Adrenal gland (tissue), 12 donors: ENCODE data around the gene VNN1. TPM values are rescaled to one million over a fixed set of nuclear protein-coding genes. Genes with fewer than 3 reads are reported as not detected.

Experiments used
- DNase-seq, 7 donors: peaks; one replicate each; pipeline ENCODE4 v3.0.0-alpha.2; 2019 to 2020
- H3K27ac ChIP-seq, 5 donors: fragments of 200-600 bp; sonication (generic) in 4 of 5; 1 replicate in 3 of 5; 2 replicates in 2 of 5; pipeline versions ENCODE4 v1.5.1 to v1.8.0; 2016 to 2020; ENCODE audit warnings: mild to moderate bottlenecking in 1 of 5
- H3K27me3 ChIP-seq: fragments of 200-600 bp; 2 replicates; pipeline ENCODE4 v1.8.0; 2021
- H3K36me3 ChIP-seq, 2 donors: fragments of 200-600 bp; replicated peaks in 1 of 2; 1 replicate in 1 of 2; 2 replicates in 1 of 2; pipeline versions ENCODE4 v1.5.1 to v1.8.0; 2018 to 2022
- H3K4me1 ChIP-seq, 2 donors: fragments of 200-600 bp; replicated peaks in 1 of 2; 1 replicate in 1 of 2; 2 replicates in 1 of 2; pipeline versions ENCODE4 v1.5.1 to v1.8.0; 2018 to 2021
- H3K4me3 ChIP-seq, 4 donors: fragments of 200-600 bp; sonication (generic) in 3 of 4; one replicate each; pipeline ENCODE4 v1.5.1; 2016 to 2018
- H3K9me3 ChIP-seq, 3 donors: fragments of 200-600 bp; sonication (generic) in 1 of 3; replicated peaks in 1 of 3; 1 replicate in 2 of 3; 2 replicates in 1 of 3; pipeline versions ENCODE4 v1.5.1 to v1.8.0; 2016 to 2021
- CTCF ChIP-seq, 6 experiments: fragments of 450-650 bp in 4 of 6; fragments of 200-600 bp in 2 of 6; sonication (generic) in 1 of 6; IDR thresholded peaks; 1 replicate in 5 of 6; 2 replicates in 1 of 6; pipeline versions ENCODE4 v1.5.1 to v1.8.0; 2016 to 2021; ENCODE audit warnings: antibody characterized with exemption in 6 of 6, mild to moderate bottlenecking in 2 of 6, moderate library complexity in 1 of 6
- POLR2A ChIP-seq, 2 donors: fragments of 450-650 bp; IDR thresholded peaks; one replicate each; pipeline ENCODE4 v1.6.1; 2017; ENCODE audit warnings: antibody characterized with exemption in 2 of 2, mild to moderate bottlenecking in 2 of 2, moderate library complexity in 1 of 2
- WGBS, 4 donors: extraction: QIAGEN DNeasy Blood & Tissue Kit in 2 of 4; methylation state at CpG; one replicate each; pipeline versions ENCODE4 v1.1.5 to v1.1.7; 2013 to 2017; 5-methylcytosine and 5-hydroxymethylcytosine counted together
- intact Hi-C, 2 donors: fragments of 100-400 bp; cut with DNase I; formaldehyde crosslinking; loops; one replicate each; pipeline versions ENCODE4 v1.14.1 to v1.15.0; 2022 to 2023
- polyA plus RNA-seq, 3 donors: library from polyadenylated mRNA; stranded (reverse); fragments of 200-250 nt in 2 of 3; fragments of 350-450 nt in 1 of 3; fragmentation: Illumina TruSeq in 1 of 3; extraction: RNeasy Lipid Tissue Mini Kit (QIAGEN cat#74804) in 1 of 3; gene quantifications; one replicate each; pipeline ENCODE4 v1.2.3, GENCODE V29; 2013 to 2014
- total RNA-seq, 9 donors: library from RNA; depleted of rRNA in 4 of 9; stranded (reverse); fragments of >200 nt in 4 of 9; fragments of 120-200 nt in 1 of 9; fragmentation: NEBNext Ultra II Directional in 1 of 9; extraction: Animal tissue kit (Norgen Biotek cat#: 25700) in 1 of 9; gene quantifications; one replicate each; pipeline versions ENCODE4 v1.1.0 to v1.2.4, GENCODE V29; 2013 to 2023
- donor health status: healthy with polysubstance abuse.
- donor health status: Bipolar disorder and iron deficiency.
- donor health status: DM: yes; HTN: yes; CAD: no.
- donor health status: DM: no; HTN: no; CAD: no.
- donor health status: DM: no; HTN: no; CAD: no.
- donor health status: DM: yes; HTN: yes; CAD: no.

The VNN1 gene
- total and polyA plus RNA-seq, 12 donors = 0.18 to 3.9 (median 1.4) TPM

- Histone ChIP-seq H3K4me3 (no peak overlapping the region), H3K27me3 (no peaks in the 10 kb centered on the region), H3K27ac (no peak overlapping the region), H3K9me3 (no peaks in the 10 kb centered on the region), H3K36me3 (no peaks in the 10 kb centered on the region), H3K4me1 (no peaks in the 10 kb centered on the region)
- 70 to 83% (median 81%) methylated on average over 1 of the region's 1 CpG for WGBS, 4 donors
- no peak for DNase-seq
- intact Hi-C loops = loop anchor here in 1 of 2 donors (10.0 kb wide), 1 partner anchor 139 kb away; no protein-coding TSS in a partner anchor
- TF ChIP-seq POLR2A (IDR thresholded peaks at IDR 0.05) (no peak), CTCF (IDR thresholded peaks at IDR 0.05) (no peak)
Measured at GRCh38 chr6:132663661-132664060, 50.2 kb downstream of the VNN1 start.

- Histone ChIP-seq H3K27me3 (no peaks in the 10 kb centered on the region), H3K4me1 (no peaks in the 10 kb centered on the region), H3K4me3 (no peak overlapping the region), H3K9me3 (no peaks in the 10 kb centered on the region), H3K36me3 (no peaks in the 10 kb centered on the region), H3K27ac (no peak overlapping the region)
- DNase-seq = no peak
- TF ChIP-seq CTCF (IDR thresholded peaks at IDR 0.05) = no peak
- TF ChIP-seq POLR2A (IDR thresholded peaks at IDR 0.05) = no peak
- intact Hi-C loops = loop anchor here in 1 of 2 donors (10.0 kb wide), 1 partner anchor 137 kb away; no protein-coding TSS in a partner anchor
- WGBS, 4 donors = 83 to 85% (median 84%) methylated on average over 4 of the region's 4 CpGs
Measured at GRCh38 chr6:132661906-132662305, 51.9 kb downstream of the VNN1 start.

- Histone ChIP-seq H3K4me1 (no peaks in the 10 kb centered on the region), H3K36me3 (no peaks in the 10 kb centered on the region), H3K27me3 (no peaks in the 10 kb centered on the region), H3K9me3 (no peaks in the 10 kb centered on the region), H3K4me3 (no peak within 1 kb of the TSS), H3K27ac (no peak within 1 kb of the TSS)
- no peak for DNase-seq
- 62 to 91% (median 78%) methylated on average over 3 of the region's 3 CpGs for WGBS, 4 donors
- no peak for TF ChIP-seq CTCF (IDR thresholded peaks at IDR 0.05)
- TF ChIP-seq POLR2A (IDR thresholded peaks at IDR 0.05) = no peak
- intact Hi-C loops = no loop called here
Measured at GRCh38 chr6:132659082-132659481, 54.8 kb downstream of the VNN1 start, which contains the start of gene TAAR1. TSS of gene TAAR1 (minus strand) at chr6:132659182. CDS start at chr6:132646003, 13,179 bp downstream.

- no peak for DNase-seq
- WGBS, 4 donors = 77 to 88% (median 78%) methylated on average over 3 of the region's 3 CpGs
- TF ChIP-seq CTCF (IDR thresholded peaks at IDR 0.05) (no peak), POLR2A (IDR thresholded peaks at IDR 0.05) (no peak)
Measured at GRCh38 chr6:132651062-132651461, 62.8 kb downstream of the VNN1 start.

More at GRCh38 chr6:132651062-132651461, 62.8 kb downstream of the VNN1 start:
- H3K36me3 ChIP-seq = no peaks in the 10 kb centered on the region
- no peaks in the 10 kb centered on the region for H3K9me3 ChIP-seq
- H3K27me3 ChIP-seq = no peaks in the 10 kb centered on the region
- no peaks in the 10 kb centered on the region for H3K4me1 ChIP-seq
- intact Hi-C loops = no loop called here
- no peak overlapping the region for H3K27ac ChIP-seq
- no peak overlapping the region for H3K4me3 ChIP-seq
